GM23338 (cell line): ENCODE results near the gene SLC25A13. TPM values are rescaled to one million over a fixed set of nuclear protein-coding genes. Genes with fewer than 3 reads are reported as not detected.

Source experiments
- ATAC-seq: fragments of 200-7000 bp; cut with Tn5 transposase; 3 replicates; pipeline ENCODE4 v1.9.1; 2020
- DNase-seq: peaks from one replicate; pipeline ENCODE4 v3.0.0-alpha.2; 2015; ENCODE audit warnings: low spot score
- H2AFZ ChIP-seq: fragments of 200-600 bp; sonication (generic); 2 replicates; pipeline ENCODE4 v1.8.0; 2016; ENCODE audit warnings: antibody characterized with exemption, mild to moderate bottlenecking, moderate library complexity
- H3F3A ChIP-seq: fragments of 200-600 bp; sonication (generic); replicated peaks from 2 replicates; pipeline ENCODE4 v1.8.0; 2017; ENCODE audit warnings: antibody characterized with exemption, mixed run types, low read depth
- H3K27ac ChIP-seq: fragments of 200-600 bp; sonication (generic); 2 replicates; pipeline ENCODE4 v1.6.1; 2016; ENCODE audit warnings: low read depth
- H3K27me3 ChIP-seq: fragments of 200-600 bp; sonication (generic); 2 replicates; pipeline ENCODE4 v1.8.0; 2016; ENCODE audit warnings: mild to moderate bottlenecking, mixed run types, moderate library complexity; ENCODE audit not compliant: insufficient read depth
- H3K36me3 ChIP-seq: fragments of 200-600 bp; sonication (generic); 2 replicates; pipeline ENCODE4 v1.8.0; 2016; ENCODE audit warnings: mild to moderate bottlenecking; ENCODE audit not compliant: insufficient read depth
- H3K4me1 ChIP-seq: fragments of 200-600 bp; sonication (generic); 2 replicates; pipeline ENCODE4 v1.8.0; 2016; ENCODE audit warnings: mild to moderate bottlenecking, moderate library complexity; ENCODE audit not compliant: insufficient read depth
- H3K4me2 ChIP-seq: fragments of 200-600 bp; sonication (generic); 2 replicates; pipeline ENCODE4 v1.7.1; 2017; ENCODE audit warnings: mixed run types
- H3K4me3 ChIP-seq: fragments of 200-600 bp; sonication (generic); 2 replicates; pipeline ENCODE4 v1.6.1; 2016; ENCODE audit warnings: mixed run types
- H3K79me2 ChIP-seq: fragments of 200-600 bp; sonication (generic); replicated peaks from 2 replicates; pipeline ENCODE4 v1.8.0; 2017; ENCODE audit warnings: mild to moderate bottlenecking; ENCODE audit not compliant: insufficient read depth
- H3K9me2 ChIP-seq: fragments of 200-600 bp; sonication (generic); 2 replicates; pipeline ENCODE4 v1.8.0; 2017; ENCODE audit not compliant: insufficient read depth
- H4K20me1 ChIP-seq: fragments of 200-600 bp; sonication (generic); replicated peaks from 2 replicates; pipeline ENCODE4 v1.8.0; 2017; ENCODE audit warnings: mild to moderate bottlenecking; ENCODE audit not compliant: insufficient read depth
- H3K27ac Mint-ChIP-seq: 2 replicates; pipeline ENCODE4 v1.8.0; 2020; ENCODE audit warnings: inconsistent platforms, mild to moderate bottlenecking, moderate library complexity, mixed read lengths
- H3K27me3 Mint-ChIP-seq: 3 replicates; pipeline ENCODE4 v1.8.0; 2022; ENCODE audit warnings: low read depth, mild to moderate bottlenecking, moderate library complexity, mixed read lengths, inconsistent platforms; ENCODE audit not compliant: insufficient read depth, poor library complexity
- H3K36me3 Mint-ChIP-seq: 3 replicates; pipeline ENCODE4 v1.8.0; 2021; ENCODE audit warnings: low read depth, mild to moderate bottlenecking, inconsistent platforms, moderate library complexity, mixed read lengths
- H3K4me1 Mint-ChIP-seq: 3 replicates; pipeline ENCODE4 v1.8.0; 2020; ENCODE audit warnings: mild to moderate bottlenecking, inconsistent platforms, mixed read lengths
- H3K4me3 Mint-ChIP-seq: 3 replicates; pipeline ENCODE4 v1.8.0; 2021; ENCODE audit warnings: moderate library complexity, mild to moderate bottlenecking, inconsistent platforms, mixed read lengths
- H3K9me3 Mint-ChIP-seq: 3 replicates; pipeline ENCODE4 v1.8.0; 2020; ENCODE audit warnings: moderate library complexity, mild to moderate bottlenecking, inconsistent platforms, mixed read lengths
- CREB1 ChIP-seq: fragments of 250-450 bp; sonication (Bioruptor Pico); IDR thresholded peaks from 2 replicates; pipeline ENCODE4 v1.5.0; 2020; ENCODE audit warnings: low read depth, mild to moderate bottlenecking, moderate library complexity
- EZH2 ChIP-seq: fragments of 200-600 bp; sonication (generic); IDR thresholded peaks from one replicate; pipeline ENCODE4 v1.8.0; 2017; ENCODE audit warnings: antibody characterized with exemption, mild to moderate bottlenecking, low read depth; ENCODE audit not compliant: unreplicated experiment
- EZH2phosphoT487 ChIP-seq: fragments of 200-600 bp; sonication (generic); IDR thresholded peaks from one replicate; pipeline ENCODE4 v1.8.1; 2018; ENCODE audit warnings: antibody characterized with exemption; ENCODE audit not compliant: unreplicated experiment
- JUNB ChIP-seq: IDR thresholded peaks from one replicate; pipeline ENCODE4 v1.6.1; 2016; ENCODE audit warnings: antibody characterized with exemption; ENCODE audit not compliant: unreplicated experiment
- NANOG ChIP-seq: IDR thresholded peaks from 2 replicates; pipeline ENCODE4 v1.6.1; 2016; ENCODE audit warnings: antibody characterized with exemption, borderline replicate concordance
- POLR2AphosphoS5 ChIP-seq: IDR thresholded peaks from 2 replicates; pipeline ENCODE4 v1.6.1; 2016; ENCODE audit warnings: antibody characterized with exemption, low read depth
- REST ChIP-seq: IDR thresholded peaks from one replicate; pipeline ENCODE4 v1.6.1; 2018; ENCODE audit warnings: antibody characterized with exemption; ENCODE audit not compliant: unreplicated experiment
- STAT1 ChIP-seq: IDR thresholded peaks from one replicate; pipeline ENCODE4 v1.6.1; 2016; ENCODE audit warnings: antibody characterized with exemption; ENCODE audit not compliant: unreplicated experiment
- ZNF114 ChIP-seq: fragments of 250-450 bp; sonication (Bioruptor Pico); IDR thresholded peaks from 2 replicates; pipeline ENCODE4 v1.5.0; 2020; ENCODE audit warnings: mild to moderate bottlenecking, moderate library complexity
- ZNF331 ChIP-seq: fragments of 250-450 bp; sonication (Bioruptor Pico); IDR thresholded peaks from 2 replicates; pipeline ENCODE4 v1.5.0; 2020; ENCODE audit warnings: low read depth, mild to moderate bottlenecking, moderate library complexity
- ZNF462 ChIP-seq: fragments of 250-450 bp; sonication (Bioruptor Pico); IDR thresholded peaks from 2 replicates; pipeline ENCODE4 v1.5.0; 2020; ENCODE audit warnings: mild to moderate bottlenecking, moderate library complexity
- polyA plus RNA-seq: library from polyadenylated mRNA; unstranded; fragments of >200 nt; fragmentation: Nextera tagmentation; extraction: Ambion mirVana; gene quantifications from 2 replicates; pipeline ENCODE4 v1.2.1, GENCODE V29; 2016
- total RNA-seq: library from RNA; depleted of rRNA; stranded (reverse); fragments of >200 nt; shearing (Covaris generic); gene quantifications from 2 replicates; pipeline ENCODE4 v1.2.3, GENCODE V29; 2014
- TF ChIP-seq, protein P1 (sequence below): IDR thresholded peaks from 2 replicates; pipeline ENCODE4 v1.6.1; 2016; ENCODE audit warnings: antibody characterized with exemption
- TF ChIP-seq, protein P2 (sequence below), 2 experiments: fragments of 200-600 bp in 1 of 2; sonication (generic) in 1 of 2; conservative IDR thresholded peaks; 2 replicates each; pipeline versions ENCODE4 v1.5.1 to v1.6.1; 2016 to 2017; ENCODE audit warnings: antibody characterized with exemption in 2 of 2, low read depth in 2 of 2, mild to moderate bottlenecking in 2 of 2, moderate library complexity in 1 of 2

Gene SLC25A13
- total and polyA plus RNA-seq, 2 experiments from 2014 or later, result 51.1 to 84.6 TPM

GRCh38 chr7:96355990-96356506, 34.1 kb upstream of the SLC25A13 start:
- Histone ChIP-seq H3K9me2 (no peaks in the 10 kb centered on the region), H3K27me3 (no peaks in the 10 kb centered on the region), H3K4me2 (no peak overlapping the region), H4K20me1 (no peaks in the 10 kb centered on the region), H3K36me3 (no peaks in the 10 kb centered on the region), H3K4me1 (no peaks in the 10 kb centered on the region), H3K79me2 (no peaks in the 10 kb centered on the region), H3K27ac (no peak overlapping the region), H2AFZ (no peak overlapping the region), H3F3A (no peaks in the 10 kb centered on the region), H3K4me3 (no peak overlapping the region)
- H3K27me3 Mint-ChIP-seq, result no peaks in the 10 kb centered on the region
- no peaks in the 10 kb centered on the region for H3K36me3 Mint-ChIP-seq
- H3K27ac Mint-ChIP-seq, result no peak overlapping the region
- TF ChIP-seq, protein P1, sequence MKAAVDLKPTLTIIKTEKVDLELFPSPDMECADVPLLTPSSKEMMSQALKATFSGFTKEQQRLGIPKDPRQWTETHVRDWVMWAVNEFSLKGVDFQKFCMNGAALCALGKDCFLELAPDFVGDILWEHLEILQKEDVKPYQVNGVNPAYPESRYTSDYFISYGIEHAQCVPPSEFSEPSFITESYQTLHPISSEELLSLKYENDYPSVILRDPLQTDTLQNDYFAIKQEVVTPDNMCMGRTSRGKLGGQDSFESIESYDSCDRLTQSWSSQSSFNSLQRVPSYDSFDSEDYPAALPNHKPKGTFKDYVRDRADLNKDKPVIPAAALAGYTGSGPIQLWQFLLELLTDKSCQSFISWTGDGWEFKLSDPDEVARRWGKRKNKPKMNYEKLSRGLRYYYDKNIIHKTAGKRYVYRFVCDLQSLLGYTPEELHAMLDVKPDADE, result no peak
- TF ChIP-seq CREB1 (CRISPR knock-in tag) (no peak), ZNF114 (CRISPR knock-in tag) (no peak), POLR2AphosphoS5 (no peak), REST (no peak), ZNF462 (CRISPR knock-in tag) (no peak), NANOG (no peak), JUNB (no peak), EZH2phosphoT487 (no peak), STAT1 (no peak), ZNF331 (CRISPR knock-in tag) (no peak), EZH2 (no peak)
- TF ChIP-seq, protein P2, sequence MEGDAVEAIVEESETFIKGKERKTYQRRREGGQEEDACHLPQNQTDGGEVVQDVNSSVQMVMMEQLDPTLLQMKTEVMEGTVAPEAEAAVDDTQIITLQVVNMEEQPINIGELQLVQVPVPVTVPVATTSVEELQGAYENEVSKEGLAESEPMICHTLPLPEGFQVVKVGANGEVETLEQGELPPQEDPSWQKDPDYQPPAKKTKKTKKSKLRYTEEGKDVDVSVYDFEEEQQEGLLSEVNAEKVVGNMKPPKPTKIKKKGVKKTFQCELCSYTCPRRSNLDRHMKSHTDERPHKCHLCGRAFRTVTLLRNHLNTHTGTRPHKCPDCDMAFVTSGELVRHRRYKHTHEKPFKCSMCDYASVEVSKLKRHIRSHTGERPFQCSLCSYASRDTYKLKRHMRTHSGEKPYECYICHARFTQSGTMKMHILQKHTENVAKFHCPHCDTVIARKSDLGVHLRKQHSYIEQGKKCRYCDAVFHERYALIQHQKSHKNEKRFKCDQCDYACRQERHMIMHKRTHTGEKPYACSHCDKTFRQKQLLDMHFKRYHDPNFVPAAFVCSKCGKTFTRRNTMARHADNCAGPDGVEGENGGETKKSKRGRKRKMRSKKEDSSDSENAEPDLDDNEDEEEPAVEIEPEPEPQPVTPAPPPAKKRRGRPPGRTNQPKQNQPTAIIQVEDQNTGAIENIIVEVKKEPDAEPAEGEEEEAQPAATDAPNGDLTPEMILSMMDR (conservative IDR thresholded peaks at IDR 0.05; ENCODE audit: low read depth in 2 of 2), result no peak
- ATAC-seq, result no peak
- no peaks in the 10 kb centered on the region; the same call in 2 of the 3 replicates for H3K9me3 Mint-ChIP-seq
- peaks cover 3% of the 10 kb centered on the region; the same call in 1 of the 3 replicates for H3K4me1 Mint-ChIP-seq
- H3K4me3 Mint-ChIP-seq, result no peak overlapping the region
- no peak for DNase-seq
